ENCODE measurements around the gene SELENOI.

The SELENOI gene

GRCh38 chr2:26429779-26430578, 84.0 kb downstream of the SELENOI start:
- FAIRE-seq (no peak), DNase-seq (ENCODE audit: insufficient read length, low spot score) (no peak)
- TF ChIP-seq POLR2A (IDR thresholded peaks at IDR 0.05; ENCODE audit: low read depth, low read length), result no peak

GRCh38 chr2:26430826-26431225, 84.9 kb downstream of the SELENOI start:
- TF ChIP-seq POLR2A (IDR thresholded peaks at IDR 0.05; ENCODE audit: low read depth, low read length), result no peak
- FAIRE-seq (no peak), DNase-seq (ENCODE audit: insufficient read length, low spot score) (no peak)

- FAIRE-seq (no peak), DNase-seq (ENCODE audit: insufficient read length, low spot score) (no peak)
- no peak for TF ChIP-seq POLR2A (IDR thresholded peaks at IDR 0.05; ENCODE audit: low read depth, low read length)
These were observed 86.4 kb downstream of the SELENOI start for GRCh38 chr2:26432363-26432762.

- no peak for TF ChIP-seq POLR2A (IDR thresholded peaks at IDR 0.05; ENCODE audit: low read depth, low read length)
- DNase-seq (ENCODE audit: insufficient read length, low spot score), result no peak
- no peak for FAIRE-seq
These were observed 86.9 kb downstream of the SELENOI start for GRCh38 chr2:26432859-26433258.

GRCh38 chr2:26435106-26435505, 89.2 kb downstream of the SELENOI start:
- FAIRE-seq (no peak), DNase-seq (ENCODE audit: insufficient read length, low spot score) (no peak)
- no peak for TF ChIP-seq POLR2A (IDR thresholded peaks at IDR 0.05; ENCODE audit: low read depth, low read length)

GRCh38 chr2:26438526-26438925, 92.6 kb downstream of the SELENOI start:
- DNase-seq (ENCODE audit: insufficient read length, low spot score), result no peak
- FAIRE-seq, result no peak
- no peak for TF ChIP-seq POLR2A (IDR thresholded peaks at IDR 0.05; ENCODE audit: low read depth, low read length)

GRCh38 chr2:26438926-26439325, 93.0 kb downstream of the SELENOI start:
- FAIRE-seq (no peak), DNase-seq (ENCODE audit: insufficient read length, low spot score) (no peak)
- no peak for TF ChIP-seq POLR2A (IDR thresholded peaks at IDR 0.05; ENCODE audit: low read depth, low read length)

- DNase-seq (ENCODE audit: insufficient read length, low spot score), result no peak
- FAIRE-seq, result no peak
These were observed 96.4 kb downstream of the SELENOI start for GRCh38 chr2:26442301-26442700.

GRCh38 chr2:26442707-26443106, 96.8 kb downstream of the SELENOI start:
- no peak for FAIRE-seq
- DNase-seq (ENCODE audit: insufficient read length, low spot score), result no peak
- TF ChIP-seq POLR2A (IDR thresholded peaks at IDR 0.05; ENCODE audit: low read depth, low read length), result no peak

More at GRCh38 chr2:26442301-26442700, 96.4 kb downstream of the SELENOI start:
- TF ChIP-seq POLR2A (IDR thresholded peaks at IDR 0.05; ENCODE audit: low read depth, low read length), result no peak

GRCh38 chr2:26444236-26444635, 98.3 kb downstream of the SELENOI start:
- no peak for TF ChIP-seq POLR2A (IDR thresholded peaks at IDR 0.05; ENCODE audit: low read depth, low read length)
- DNase-seq (ENCODE audit: insufficient read length, low spot score) (no peak), FAIRE-seq (no peak)
